HG03342 (cell line): ENCODE data around the gene HAUS7.

Experiments
- ATAC-seq: cut with Tn5 transposase; IDR thresholded peaks from one replicate; pipeline ENCODE4 v1.9.1; 2021; ENCODE audit warnings: mild to moderate bottlenecking, moderate library complexity; ENCODE audit not compliant: unreplicated experiment

Gene HAUS7

GRCh38 chrX:153477901-153478300 is 7.5 kb upstream of the HAUS7 start:
- ATAC-seq = no peak

DNA sequence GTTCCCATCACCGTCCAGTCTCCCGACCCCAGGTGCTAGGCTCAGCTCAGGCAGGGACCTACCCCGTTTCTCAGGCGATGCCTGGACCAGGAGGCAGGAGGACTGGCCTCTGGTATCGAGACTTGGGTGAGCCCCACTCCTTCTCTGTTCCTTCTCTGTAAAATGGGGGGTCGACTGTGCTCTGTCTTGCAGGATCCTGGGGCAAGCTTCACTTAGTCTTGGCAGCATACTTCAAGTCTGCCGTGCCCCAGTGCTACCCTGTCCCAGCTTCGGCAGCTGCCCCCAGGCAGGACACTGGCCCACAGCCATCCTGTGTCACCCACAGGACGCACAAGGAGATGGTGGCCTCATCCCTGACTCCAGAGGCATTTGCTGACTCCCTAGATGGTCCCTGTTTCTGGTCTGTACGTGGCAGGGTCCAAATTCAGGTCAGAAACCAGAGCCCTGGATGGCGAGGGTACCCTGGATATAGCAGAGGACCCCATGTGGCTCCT is 7.0 kb upstream of the HAUS7 start:
- no peak for ATAC-seq

DNA sequence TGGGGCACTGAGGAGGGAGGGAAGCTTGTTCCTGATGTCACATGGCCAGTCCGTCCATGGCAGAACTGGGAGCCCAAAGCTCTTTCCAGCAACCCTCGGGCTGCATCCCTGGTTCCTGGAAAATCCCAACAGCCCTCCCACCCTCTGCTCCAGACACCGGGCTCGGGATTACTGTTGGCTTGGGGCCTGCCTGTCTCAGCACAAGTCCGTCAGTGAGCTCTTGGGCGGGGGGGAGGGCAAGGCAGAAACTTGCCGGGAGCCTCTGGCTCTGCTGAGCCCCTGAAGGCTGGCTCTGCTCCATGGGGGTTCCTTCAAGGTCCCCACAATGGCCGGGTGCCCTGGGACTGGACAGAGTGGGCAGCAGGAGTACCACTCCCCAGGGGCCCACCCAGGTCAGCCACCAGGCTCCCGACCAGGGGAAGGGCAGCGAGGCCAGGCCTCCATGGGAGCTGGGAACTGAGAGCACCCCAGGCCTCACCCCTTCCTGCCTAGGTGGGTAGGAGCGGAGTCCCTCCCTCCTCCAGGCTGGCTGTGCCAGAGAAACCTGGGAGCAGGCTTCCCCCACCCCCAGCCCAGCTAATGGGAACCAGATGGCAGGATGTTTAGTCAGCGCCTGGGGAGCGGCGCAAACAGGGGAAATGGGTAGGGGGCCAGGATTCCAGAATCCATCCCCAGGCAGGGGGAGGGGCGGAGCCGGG is 6.4 kb upstream of the HAUS7 start:
- ATAC-seq = no peak

- ATAC-seq = no peak
Measured at GRCh38 chrX:153475751-153476281, 5.4 kb upstream of the HAUS7 start.

GRCh38 chrX:153475271-153475670 is 4.9 kb upstream of the HAUS7 start:
- ATAC-seq = no peak

DNA sequence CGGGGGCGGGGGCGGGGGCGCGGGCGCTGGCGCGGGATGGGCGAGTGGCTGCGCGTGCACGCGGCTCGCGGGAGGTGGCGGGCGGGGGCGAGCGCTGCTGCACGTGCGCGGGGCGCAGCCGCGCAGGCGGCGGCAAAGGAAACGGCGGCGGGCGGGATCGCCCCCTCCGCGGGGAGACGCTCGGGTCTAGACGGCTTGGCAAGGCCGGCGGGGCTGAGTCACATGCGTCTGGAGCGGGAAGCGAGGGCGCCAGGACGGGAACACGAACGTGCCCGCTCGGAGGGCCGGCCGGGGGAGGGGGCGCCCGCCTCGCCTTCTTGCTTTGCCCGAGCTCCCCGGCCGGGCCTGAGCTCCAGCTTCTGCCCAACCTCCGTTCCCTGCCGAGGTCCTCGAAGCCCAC is 4.3 kb upstream of the HAUS7 start:
- no peak for ATAC-seq

GRCh38 chrX:153474266-153474665 is 3.9 kb upstream of the HAUS7 start:
- ATAC-seq = no peak

GRCh38 chrX:153473126-153473525 is 2.8 kb upstream of the HAUS7 start:
- ATAC-seq = no peak

GRCh38 chrX:153471663-153472280 is 1.4 kb upstream of the HAUS7 start:
- ATAC-seq = no peak

GRCh38 chrX:153469811-153470410 is 465 bp downstream of the HAUS7 start:
- peak; percentile 31 for ATAC-seq

- no peak for ATAC-seq
Measured at GRCh38 chrX:153468008-153468580, 2.3 kb downstream of the HAUS7 start.

- ATAC-seq = no peak
Measured at GRCh38 chrX:153465691-153466380, 4.5 kb downstream of the HAUS7 start.

- ATAC-seq = no peak
Measured at GRCh38 chrX:153464116-153464515, 6.3 kb downstream of the HAUS7 start.

- no peak for ATAC-seq
Measured at GRCh38 chrX:153463556-153463955, 6.8 kb downstream of the HAUS7 start.

- no peak for ATAC-seq
Measured at GRCh38 chrX:153463031-153463430, 7.3 kb downstream of the HAUS7 start.

DNA sequence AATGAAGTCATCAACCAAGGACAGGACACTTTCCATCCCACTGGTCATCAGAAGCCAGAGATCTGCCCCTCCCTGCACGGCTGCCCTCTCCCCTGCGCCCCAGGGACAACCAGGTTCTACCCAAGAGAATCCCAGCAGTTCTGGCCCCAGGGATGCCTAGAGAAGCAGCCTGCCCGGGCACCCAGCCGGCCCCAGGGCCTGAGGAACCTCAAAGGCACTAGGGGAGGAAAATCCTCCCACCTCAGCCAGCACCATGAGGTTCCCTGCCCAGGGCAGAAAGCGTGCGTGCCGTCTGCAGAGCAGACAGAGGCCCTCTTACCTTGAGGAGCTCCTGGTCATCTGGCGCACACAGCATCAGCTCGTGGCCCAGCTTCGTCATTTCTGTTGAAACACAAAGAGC is 8.1 kb downstream of the HAUS7 start:
- no peak for ATAC-seq

DNA sequence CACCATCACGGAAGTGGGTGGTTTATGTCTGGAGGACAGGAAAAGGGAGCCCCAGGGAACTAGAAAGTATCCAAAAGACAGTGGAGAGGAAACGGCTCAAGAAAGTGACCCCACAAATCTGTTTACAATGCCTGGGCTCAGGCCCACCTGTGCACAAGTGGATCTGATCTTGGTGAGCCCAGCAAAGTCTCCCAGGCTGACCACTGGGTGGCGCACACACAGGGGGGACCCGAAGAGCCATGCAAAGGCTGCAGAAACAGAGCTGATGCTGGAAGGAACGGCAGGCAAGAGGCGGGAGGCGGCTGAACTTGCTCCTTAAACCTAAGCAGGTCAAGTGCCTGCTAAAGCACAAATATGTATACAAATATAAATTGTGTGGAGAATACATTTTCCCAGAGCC is 9.6 kb downstream of the HAUS7 start:
- ATAC-seq = no peak

GRCh38 chrX:153459986-153460385 is 10.4 kb downstream of the HAUS7 start:
- ATAC-seq = no peak

GRCh38 chrX:153458476-153458875 is 11.9 kb downstream of the HAUS7 start:
- ATAC-seq = no peak

DNA sequence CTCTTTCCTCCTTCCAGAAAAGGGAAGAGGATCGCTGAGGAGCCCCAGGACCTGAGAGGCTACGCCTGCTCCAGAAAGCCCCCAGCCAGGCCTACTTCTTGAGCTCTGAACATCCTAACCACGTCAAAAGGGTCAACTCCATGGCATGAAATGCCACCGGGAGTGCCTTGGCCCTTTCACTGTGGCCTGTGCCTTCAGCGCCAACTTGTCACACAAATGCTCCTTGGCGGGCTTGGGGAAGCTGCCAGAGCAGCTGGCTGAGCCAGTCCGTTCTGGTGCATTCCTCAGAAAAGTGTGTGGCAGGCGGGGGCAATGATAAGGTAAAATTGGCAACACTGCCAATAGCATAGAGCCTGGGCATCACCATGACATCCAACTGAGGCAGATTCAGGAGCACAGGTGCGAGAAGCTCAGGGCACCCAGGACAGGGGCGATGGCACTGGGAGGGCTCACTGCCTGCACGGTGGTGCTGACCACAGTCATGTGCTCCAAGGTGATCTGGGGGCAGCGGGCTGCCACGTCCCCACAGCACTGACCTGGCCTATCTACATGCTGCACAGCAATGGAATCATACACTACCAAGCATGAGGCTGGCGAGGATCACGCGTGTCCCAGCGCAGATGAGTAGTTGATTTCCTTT is 12.4 kb downstream of the HAUS7 start:
- ATAC-seq = no peak
